GM19468 (cell line): ENCODE data around the gene CFAP97.
A peak's percentile ranks its signal among the peaks of the same experiment; 100 is the strongest.
"Not testable (repeated sequence)": the region's sequence is repeated elsewhere in the genome, so short reads cannot be mapped to it uniquely, and the experiment has no call there.

Experiments
- ATAC-seq: cut with Tn5 transposase; IDR thresholded peaks from one replicate; pipeline ENCODE4 v1.9.1; 2021; ENCODE audit warnings: mild to moderate bottlenecking, moderate library complexity, moderate number of reproducible peaks; ENCODE audit not compliant: unreplicated experiment; ENCODE audit errors: extremely low read depth

The CFAP97 gene

GRCh38 chr4:185224597-185224996 is 20.8 kb upstream of the CFAP97 start:
- no peak for ATAC-seq

GRCh38 chr4:185222598-185222997 is 18.8 kb upstream of the CFAP97 start:
- ATAC-seq: no peak

GRCh38 chr4:185221912-185222311 is 18.1 kb upstream of the CFAP97 start:
- no peak for ATAC-seq

- ATAC-seq: no peak
Observed at GRCh38 chr4:185221491-185221890, 17.7 kb upstream of the CFAP97 start.

GRCh38 chr4:185219551-185220344 is 15.9 kb upstream of the CFAP97 start:
- ATAC-seq: peak; percentile 51

- no peak for ATAC-seq
Observed at GRCh38 chr4:185218312-185218711, 14.5 kb upstream of the CFAP97 start.

GRCh38 chr4:185217408-185217975 is 13.7 kb upstream of the CFAP97 start:
- no peak for ATAC-seq

GRCh38 chr4:185215261-185215660 is 11.5 kb upstream of the CFAP97 start:
- ATAC-seq: no peak

- peak; percentile 22 for ATAC-seq
Observed at GRCh38 chr4:185213877-185214276, 10.1 kb upstream of the CFAP97 start.

- no peak for ATAC-seq
Observed at GRCh38 chr4:185212581-185212980, 8.8 kb upstream of the CFAP97 start.

- ATAC-seq: no peak
Observed at GRCh38 chr4:185211641-185212040, 7.8 kb upstream of the CFAP97 start.

GRCh38 chr4:185211035-185211434 is 7.2 kb upstream of the CFAP97 start:
- no peak for ATAC-seq

GRCh38 chr4:185210102-185210981 is 6.5 kb upstream of the CFAP97 start:
- peak; percentile 9 for ATAC-seq

GRCh38 chr4:185209852-185210101 is 6.0 kb upstream of the CFAP97 start:
- ATAC-seq: peak; percentile 0

- peak; percentile 59 for ATAC-seq
Observed at GRCh38 chr4:185209031-185209851, 5.4 kb upstream of the CFAP97 start, which contains the start of gene SNX25. TSS of gene SNX25 (plus strand) at chr4:185209598. CDS start at chr4:185209827, 229 bp downstream.

- ATAC-seq: no peak
Observed at GRCh38 chr4:185207466-185207865, 3.7 kb upstream of the CFAP97 start.

- no peak for ATAC-seq
Observed at GRCh38 chr4:185205697-185206342, 2.0 kb upstream of the CFAP97 start.

GRCh38 chr4:185205073-185205472 is 1.3 kb upstream of the CFAP97 start:
- not testable (repeated sequence) for ATAC-seq

- ATAC-seq: no peak
Observed at GRCh38 chr4:185204238-185204910, 574 bp upstream of the CFAP97 start.
